A673 (cell line): Measurements from ENCODE around the gene MTRF1. TPM values are rescaled to one million over a fixed set of nuclear protein-coding genes. Genes with fewer than 3 reads are reported as not detected.

Source experiments
- BruUV-seq: library from RNA; stranded (reverse); fragments of 400-500 nt; replicated peaks from 2 replicates; lab custom pipeline; 2021; lab: Mats Ljungman, UMichigan
- CTCF ChIA-PET: fragments of 300-600 bp; sonication (Branson Sonifier 250); formaldehyde crosslinking; loops from one replicate; lab custom pipeline; 2022; ENCODE audit warnings: antibody characterized with exemption; lab: Charles Lee
- POLR2A ChIA-PET: fragments of 300-600 bp; sonication (Branson Sonifier 250); formaldehyde crosslinking; loops from one replicate; lab custom pipeline; 2022; ENCODE audit warnings: antibody characterized with exemption; ENCODE audit not compliant: low non-redundant PET; lab: Charles Lee
- DNase-seq: peaks from one replicate; pipeline ENCODE4 v3.0.0-alpha.2; 2015; ENCODE audit warnings: low spot score
- H3K27ac ChIP-seq: fragments of 200-600 bp; sonication (generic); 2 replicates; pipeline ENCODE4 v1.5.1; 2016; ENCODE audit warnings: mixed run types, low read depth, mild to moderate bottlenecking, mixed read lengths, antibody characterized with exemption, low read length; ENCODE audit not compliant: poor library complexity, severe bottlenecking
- H3K27me3 ChIP-seq: fragments of 200-600 bp; sonication (generic); replicated peaks from 2 replicates; pipeline ENCODE4 v1.6.1; 2017; ENCODE audit warnings: mixed run types, low read depth, mild to moderate bottlenecking, mixed read lengths, antibody characterized with exemption, low read length; ENCODE audit not compliant: insufficient read depth, poor library complexity
- H3K36me3 ChIP-seq: fragments of 200-600 bp; sonication (generic); 2 replicates; pipeline ENCODE4 v1.6.1; 2016; ENCODE audit warnings: mixed run types, mild to moderate bottlenecking, mixed read lengths, antibody characterized with exemption, low read length; ENCODE audit not compliant: insufficient read depth, poor library complexity, severe bottlenecking
- H3K4me1 ChIP-seq: fragments of 200-600 bp; sonication (generic); 2 replicates; pipeline ENCODE4 v1.6.1; 2017; ENCODE audit warnings: mixed run types, mild to moderate bottlenecking, mixed read lengths, antibody characterized with exemption, low read length; ENCODE audit not compliant: insufficient read depth, poor library complexity, severe bottlenecking
- H3K4me3 ChIP-seq: fragments of 200-600 bp; sonication (generic); 2 replicates; pipeline ENCODE4 v1.5.1; 2016; ENCODE audit warnings: low read depth, mixed run types, mild to moderate bottlenecking, mixed read lengths, low read length; ENCODE audit not compliant: poor library complexity, severe bottlenecking
- H3K9me3 ChIP-seq: fragments of 200-600 bp; sonication (generic); 2 replicates; pipeline ENCODE4 v1.6.1; 2016; ENCODE audit warnings: mixed run types, low read depth, mild to moderate bottlenecking, mixed read lengths, antibody characterized with exemption, low read length; ENCODE audit not compliant: poor library complexity, severe bottlenecking
- EZH2 ChIP-seq: fragments of 200-600 bp; sonication (generic); IDR thresholded peaks from 2 replicates; pipeline ENCODE4 v1.6.1; 2017; ENCODE audit warnings: borderline replicate concordance, low read depth, mild to moderate bottlenecking, mixed read lengths, antibody characterized with exemption, low read length; ENCODE audit not compliant: poor library complexity, severe bottlenecking
- intact Hi-C: fragments of 100-400 bp; cut with micrococcal nuclease; formaldehyde crosslinking; loops from one replicate; pipeline ENCODE4 v1.10.0; 2022; ENCODE audit not compliant: unreplicated experiment
- total RNA-seq: library from RNA; stranded (reverse); gene quantifications from 2 replicates; pipeline ENCODE4 v1.2.3, GENCODE V29; 2021
- TF ChIP-seq, protein P1 (sequence below): fragments of 300-800, 200-600 bp; sonication (generic); conservative IDR thresholded peaks from 2 replicates; pipeline ENCODE4 v1.5.1; 2017; ENCODE audit warnings: low read depth, mild to moderate bottlenecking, antibody characterized with exemption, low read length, moderate library complexity, mixed read lengths

MTRF1 gene
- total RNA-seq, 1 experiment from 2014 or later = 18.0 TPM

DNA sequence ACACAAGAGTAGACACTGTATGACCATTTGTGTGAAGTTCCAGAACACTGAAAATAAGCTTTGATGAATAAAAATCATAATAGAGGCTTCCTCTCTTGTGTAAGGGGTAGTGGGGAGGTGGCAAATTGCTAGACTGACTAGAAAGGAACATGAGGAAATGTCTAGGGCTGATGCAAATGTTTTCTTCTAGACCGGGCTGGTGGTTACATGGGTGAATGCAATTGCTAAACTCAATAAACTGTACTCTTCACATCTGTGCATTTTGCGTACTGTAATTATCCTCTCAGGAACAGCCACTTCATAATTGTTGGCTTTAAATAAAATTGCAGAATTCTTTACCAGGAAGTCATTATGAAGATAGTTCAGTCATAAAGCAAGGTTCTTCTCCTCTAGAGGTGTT is 63.9 kb downstream of the MTRF1 start:
- CTCF ChIA-PET = no interaction called here
- intact Hi-C loops = no loop called here
- BruUV-seq = no TSS peak

DNA sequence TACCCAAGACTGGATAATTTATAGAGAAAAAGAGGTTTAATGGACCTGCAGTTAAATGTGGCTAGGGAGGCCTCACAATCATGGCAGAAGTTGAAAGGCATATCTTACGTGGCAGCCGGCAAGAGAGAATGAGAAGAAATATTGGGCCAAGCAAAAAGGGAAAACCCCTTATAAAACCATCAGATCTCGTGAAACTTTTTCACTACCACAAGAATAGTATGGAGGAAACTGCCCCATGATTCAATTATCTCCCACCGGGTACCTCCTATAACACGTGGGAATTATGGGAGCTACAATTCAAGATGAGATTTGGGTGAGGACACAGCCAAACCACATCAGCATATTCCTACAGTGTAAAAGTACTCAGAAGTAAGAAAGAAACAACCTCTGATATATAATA is 64.3 kb downstream of the MTRF1 start:
- intact Hi-C loops = no loop called here
- no peaks in the 10 kb centered on the region for H3K9me3 ChIP-seq
- no peak for DNase-seq
- H3K27ac ChIP-seq = no peak overlapping the region
- CTCF ChIA-PET = no interaction called here
- POLR2A ChIA-PET = no interaction called here
- no peaks in the 10 kb centered on the region for H3K4me1 ChIP-seq
- H3K36me3 ChIP-seq = no peaks in the 10 kb centered on the region
- TF ChIP-seq, protein P1, sequence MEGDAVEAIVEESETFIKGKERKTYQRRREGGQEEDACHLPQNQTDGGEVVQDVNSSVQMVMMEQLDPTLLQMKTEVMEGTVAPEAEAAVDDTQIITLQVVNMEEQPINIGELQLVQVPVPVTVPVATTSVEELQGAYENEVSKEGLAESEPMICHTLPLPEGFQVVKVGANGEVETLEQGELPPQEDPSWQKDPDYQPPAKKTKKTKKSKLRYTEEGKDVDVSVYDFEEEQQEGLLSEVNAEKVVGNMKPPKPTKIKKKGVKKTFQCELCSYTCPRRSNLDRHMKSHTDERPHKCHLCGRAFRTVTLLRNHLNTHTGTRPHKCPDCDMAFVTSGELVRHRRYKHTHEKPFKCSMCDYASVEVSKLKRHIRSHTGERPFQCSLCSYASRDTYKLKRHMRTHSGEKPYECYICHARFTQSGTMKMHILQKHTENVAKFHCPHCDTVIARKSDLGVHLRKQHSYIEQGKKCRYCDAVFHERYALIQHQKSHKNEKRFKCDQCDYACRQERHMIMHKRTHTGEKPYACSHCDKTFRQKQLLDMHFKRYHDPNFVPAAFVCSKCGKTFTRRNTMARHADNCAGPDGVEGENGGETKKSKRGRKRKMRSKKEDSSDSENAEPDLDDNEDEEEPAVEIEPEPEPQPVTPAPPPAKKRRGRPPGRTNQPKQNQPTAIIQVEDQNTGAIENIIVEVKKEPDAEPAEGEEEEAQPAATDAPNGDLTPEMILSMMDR = no peak
- TF ChIP-seq EZH2 = no peak
- no peaks in the 10 kb centered on the region for H3K27me3 ChIP-seq
- no peak overlapping the region for H3K4me3 ChIP-seq
- BruUV-seq = no TSS peak

More for the DNA sequence above, 63.9 kb downstream of the MTRF1 start:
- H3K27me3 ChIP-seq = no peaks in the 10 kb centered on the region
- no peak overlapping the region for H3K27ac ChIP-seq
- POLR2A ChIA-PET = no interaction called here
- no peaks in the 10 kb centered on the region for H3K9me3 ChIP-seq
- no peaks in the 10 kb centered on the region for H3K4me1 ChIP-seq
- DNase-seq = no peak
- H3K36me3 ChIP-seq = no peaks in the 10 kb centered on the region
- H3K4me3 ChIP-seq = no peak overlapping the region
- no peak for TF ChIP-seq EZH2
- TF ChIP-seq, protein P1 = no peak

DNA sequence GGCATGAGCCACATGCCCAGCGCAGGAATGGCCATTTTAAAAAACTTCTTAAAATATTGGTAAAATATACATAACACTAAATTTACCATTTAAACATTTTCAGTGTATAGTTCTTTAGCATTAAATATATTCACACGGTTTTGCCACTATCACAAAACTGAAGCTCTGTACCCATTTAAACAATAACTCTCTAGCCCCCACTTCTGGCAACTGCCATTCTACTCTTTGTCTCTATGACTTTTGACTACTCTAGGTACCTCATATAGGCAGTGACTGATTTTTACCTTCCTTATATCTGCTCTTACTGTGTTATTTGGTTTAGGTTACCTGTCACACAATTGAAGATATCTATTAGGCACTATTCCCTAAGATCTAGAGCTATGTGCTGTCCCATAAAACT is 66.8 kb downstream of the MTRF1 start:
- intact Hi-C loops = no loop called here
- ChIA-PET CTCF (no interaction called here), POLR2A (no interaction called here)
- no TSS peak for BruUV-seq
- no peak overlapping the region for H3K4me3 ChIP-seq
- no peaks in the 10 kb centered on the region for H3K36me3 ChIP-seq
- no peaks in the 10 kb centered on the region for H3K4me1 ChIP-seq
- no peak overlapping the region for H3K27ac ChIP-seq
- TF ChIP-seq, protein P1 = peak; percentile 46
- TF ChIP-seq EZH2 = no peak
- no peaks in the 10 kb centered on the region for H3K27me3 ChIP-seq
- DNase-seq = no peak
- no peaks in the 10 kb centered on the region for H3K9me3 ChIP-seq
